Activated T-helper 1 cell treated with anti-CD3 and anti-CD28 coated beads, Interleukin-12 subunit alpha, Interleukin-12 subunit beta, Interleukin-2, Interleukin-4 antibody, amounts not matched to agents 30 ng/mL and 10 ng/mL and 1 ng/mL, durations not matched to agents 14 hours and 24 hours and 36 hours (primary cell): ENCODE results near the gene SLC11A1. TPM values are rescaled to one million over a fixed set of nuclear protein-coding genes. Genes with fewer than 3 reads are reported as not detected.

Experiments used
- DNase-seq: peaks from one replicate; pipeline ENCODE4 v3.0.0; 2021; ENCODE audit warnings: low spot score
- H3K27ac Mint-ChIP-seq: one replicate; pipeline ENCODE4 v1.8.0; 2021; ENCODE audit warnings: mild to moderate bottlenecking, mixed read lengths
- H3K27me3 Mint-ChIP-seq: one replicate; pipeline ENCODE4 v1.8.0; 2022; ENCODE audit warnings: mild to moderate bottlenecking, moderate library complexity, mixed read lengths; ENCODE audit not compliant: insufficient read depth
- H3K36me3 Mint-ChIP-seq: one replicate; pipeline ENCODE4 v1.8.0; 2021; ENCODE audit warnings: low read depth, mixed read lengths
- H3K4me1 Mint-ChIP-seq: one replicate; pipeline ENCODE4 v1.8.0; 2021; ENCODE audit warnings: low read depth, mixed read lengths
- H3K4me3 Mint-ChIP-seq: one replicate; pipeline ENCODE4 v1.8.0; 2021; ENCODE audit warnings: mild to moderate bottlenecking, moderate library complexity, mixed read lengths
- H3K9me3 Mint-ChIP-seq: one replicate; pipeline ENCODE4 v1.8.0; 2021; ENCODE audit warnings: mixed read lengths
- intact Hi-C: fragments of 100-400 bp; cut with micrococcal nuclease; formaldehyde crosslinking; loops from one replicate; pipeline ENCODE4 v1.15.1; 2024
- total RNA-seq: library from RNA; stranded (reverse); gene quantifications from 2 replicates; pipeline ENCODE4 v1.2.3, GENCODE V29; 2022

SLC11A1 gene
- total RNA-seq, 1 donor from 2014 or later, result 0.05 TPM

DNA sequence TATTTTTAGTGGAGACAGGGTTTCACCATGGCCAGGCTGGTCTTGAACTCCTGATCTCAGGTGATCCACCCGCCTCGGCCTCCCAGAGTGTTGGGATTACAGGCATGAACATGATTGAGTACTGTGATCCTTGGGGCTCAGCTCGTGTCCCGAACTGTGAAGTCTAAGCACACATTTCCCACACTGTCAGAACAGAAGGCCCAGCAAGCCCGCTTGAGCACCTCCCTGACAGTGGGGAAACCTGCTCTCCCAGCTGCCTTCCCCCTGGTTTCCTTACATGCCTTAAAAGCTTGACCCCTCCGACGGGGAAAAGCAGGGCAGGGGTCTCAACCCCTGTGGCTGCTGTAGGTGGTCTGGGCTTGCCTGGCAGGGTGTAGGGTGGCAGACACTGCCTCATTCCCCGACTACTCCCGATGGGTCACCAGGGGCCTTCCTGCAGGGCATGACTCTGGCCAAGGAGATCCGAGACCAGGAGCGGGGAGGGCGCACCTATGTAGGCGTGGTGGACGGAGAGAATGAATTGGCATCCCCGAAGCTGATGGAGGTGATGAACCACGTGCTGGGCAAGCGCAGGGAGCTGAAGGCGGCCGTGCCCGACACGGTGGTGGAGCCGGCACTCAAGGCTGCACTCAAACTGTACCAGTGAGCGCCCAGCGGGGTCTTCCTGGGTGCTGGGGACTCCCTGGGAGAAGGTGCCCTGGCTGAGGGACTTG lies 46.9 kb downstream of the SLC11A1 start:
- Mint-ChIP-seq H3K4me3 (no peak overlapping the region), H3K27me3 (peaks cover 3% of the 10 kb centered on the region), H3K4me1 (no peaks in the 10 kb centered on the region), H3K27ac (no peak overlapping the region), H3K9me3 (no peaks in the 10 kb centered on the region), H3K36me3 (no peaks in the 10 kb centered on the region)
- DNase-seq, result no peak
- intact Hi-C loops, result no loop called here

GRCh38 chr2:218429911-218430692 lies 48.0 kb downstream of the SLC11A1 start:
- Mint-ChIP-seq H3K4me1 (no peaks in the 10 kb centered on the region), H3K27ac (no peak overlapping the region), H3K9me3 (no peaks in the 10 kb centered on the region), H3K4me3 (no peak overlapping the region), H3K27me3 (peaks cover 3% of the 10 kb centered on the region), H3K36me3 (no peaks in the 10 kb centered on the region)
- DNase-seq, result no peak
- intact Hi-C loops, result no loop called here

GRCh38 chr2:218430721-218431120 lies 48.6 kb downstream of the SLC11A1 start:
- no peak for DNase-seq
- H3K4me1 Mint-ChIP-seq, result no peaks in the 10 kb centered on the region
- intact Hi-C loops, result no loop called here
- no peaks in the 10 kb centered on the region for H3K9me3 Mint-ChIP-seq
- H3K27ac Mint-ChIP-seq, result no peak overlapping the region
- no peaks in the 10 kb centered on the region for H3K36me3 Mint-ChIP-seq
- peaks cover 3% of the 10 kb centered on the region for H3K27me3 Mint-ChIP-seq
- no peak overlapping the region for H3K4me3 Mint-ChIP-seq

GRCh38 chr2:218431878-218432277 lies 49.8 kb downstream of the SLC11A1 start:
- intact Hi-C loops, result no loop called here
- H3K4me1 Mint-ChIP-seq, result no peaks in the 10 kb centered on the region
- H3K27ac Mint-ChIP-seq, result no peak overlapping the region
- H3K9me3 Mint-ChIP-seq, result no peaks in the 10 kb centered on the region
- no peak for DNase-seq
- no peaks in the 10 kb centered on the region for H3K36me3 Mint-ChIP-seq
- peaks cover 3% of the 10 kb centered on the region for H3K27me3 Mint-ChIP-seq
- H3K4me3 Mint-ChIP-seq, result no peak overlapping the region

- no peak for DNase-seq
- H3K27me3 Mint-ChIP-seq, result no peaks in the 10 kb centered on the region
- intact Hi-C loops, result no loop called here
- no peak overlapping the region for H3K4me3 Mint-ChIP-seq
- H3K36me3 Mint-ChIP-seq, result no peaks in the 10 kb centered on the region
- no peaks in the 10 kb centered on the region for H3K9me3 Mint-ChIP-seq
- H3K27ac Mint-ChIP-seq, result no peak overlapping the region
- no peaks in the 10 kb centered on the region for H3K4me1 Mint-ChIP-seq
Observed at GRCh38 chr2:218432676-218433365, 50.7 kb downstream of the SLC11A1 start.

DNA sequence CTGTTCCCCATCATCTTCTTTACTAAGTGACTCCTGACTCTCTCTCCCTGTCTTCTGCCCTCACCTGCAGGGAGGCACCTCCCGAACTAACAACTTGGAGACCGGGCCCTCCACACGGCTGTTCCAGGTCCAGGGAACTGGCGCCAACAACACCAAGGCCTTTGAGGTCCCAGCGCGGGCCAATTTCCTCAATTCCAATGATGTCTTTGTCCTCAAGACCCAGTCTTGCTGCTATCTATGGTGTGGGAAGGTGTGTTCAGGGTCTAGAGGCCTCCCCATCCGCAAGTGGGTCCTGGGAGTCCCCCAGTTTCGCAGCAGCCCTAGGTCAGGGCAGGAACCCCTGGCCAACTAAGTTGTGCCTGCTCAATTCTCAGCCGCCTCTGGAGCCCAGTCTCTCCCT lies 52.4 kb downstream of the SLC11A1 start:
- Mint-ChIP-seq H3K27ac (no peak overlapping the region), H3K36me3 (no peaks in the 10 kb centered on the region), H3K9me3 (no peaks in the 10 kb centered on the region), H3K4me3 (no peak overlapping the region), H3K4me1 (no peaks in the 10 kb centered on the region), H3K27me3 (no peaks in the 10 kb centered on the region)
- intact Hi-C loops, result no loop called here
- no peak for DNase-seq

- H3K9me3 Mint-ChIP-seq, result no peaks in the 10 kb centered on the region
- H3K27me3 Mint-ChIP-seq, result no peaks in the 10 kb centered on the region
- intact Hi-C loops, result no loop called here
- H3K4me1 Mint-ChIP-seq, result no peaks in the 10 kb centered on the region
- H3K36me3 Mint-ChIP-seq, result no peaks in the 10 kb centered on the region
- H3K27ac Mint-ChIP-seq, result no peak overlapping the region
- no peak for DNase-seq
- H3K4me3 Mint-ChIP-seq, result no peak overlapping the region
Observed at GRCh38 chr2:218435003-218435982, 53.2 kb downstream of the SLC11A1 start.

- no peak overlapping the region for H3K27ac Mint-ChIP-seq
- H3K4me1 Mint-ChIP-seq, result no peaks in the 10 kb centered on the region
- no peaks in the 10 kb centered on the region for H3K9me3 Mint-ChIP-seq
- intact Hi-C loops, result no loop called here
- H3K4me3 Mint-ChIP-seq, result no peak overlapping the region
- no peaks in the 10 kb centered on the region for H3K36me3 Mint-ChIP-seq
- H3K27me3 Mint-ChIP-seq, result no peaks in the 10 kb centered on the region
- DNase-seq, result no peak
Observed at GRCh38 chr2:218436992-218437391, 54.9 kb downstream of the SLC11A1 start.

DNA sequence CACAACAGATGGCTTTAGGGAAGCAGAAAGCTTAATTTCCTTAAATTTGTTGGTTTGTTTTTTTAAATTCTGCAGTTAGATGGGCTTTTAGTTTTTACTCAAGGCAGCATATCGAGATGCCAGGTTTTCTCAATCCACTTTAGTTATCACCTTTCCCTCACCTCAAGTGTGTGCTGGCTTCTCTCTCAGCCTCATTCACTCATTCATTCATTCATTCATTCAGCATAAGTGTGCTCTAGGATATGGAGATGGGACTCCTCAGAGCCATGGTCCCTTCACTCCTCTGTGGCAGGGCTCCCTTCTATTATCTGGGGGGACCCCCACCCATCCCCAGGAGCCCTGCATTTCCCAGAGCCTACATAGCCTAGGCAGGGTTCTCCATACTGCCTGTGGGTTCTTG lies 55.9 kb downstream of the SLC11A1 start:
- intact Hi-C loops, result no loop called here
- Mint-ChIP-seq H3K4me3 (no peak overlapping the region), H3K27me3 (no peaks in the 10 kb centered on the region), H3K9me3 (no peaks in the 10 kb centered on the region), H3K27ac (peak overlapping the region; percentile 46), H3K36me3 (no peaks in the 10 kb centered on the region), H3K4me1 (no peaks in the 10 kb centered on the region)
- DNase-seq, result no peak

DNA sequence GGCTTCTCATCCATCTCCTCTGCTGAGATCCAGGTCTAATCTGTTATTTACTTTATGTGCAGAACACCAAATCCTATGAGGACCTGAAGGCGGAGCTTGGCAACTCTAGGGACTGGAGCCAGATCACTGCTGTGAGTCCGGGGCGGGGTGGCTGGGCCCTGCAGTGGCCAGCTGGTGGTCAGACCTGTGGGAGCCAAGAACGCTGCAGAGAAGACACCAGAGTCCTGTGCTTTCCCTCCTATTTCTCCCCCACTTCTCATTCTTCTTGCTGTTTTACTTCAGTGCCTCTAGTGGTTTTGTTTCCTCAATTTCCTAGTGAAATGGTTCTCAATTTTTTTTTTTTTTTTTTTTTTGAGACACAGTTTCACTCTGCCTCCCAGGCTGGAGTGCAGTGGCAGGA lies 56.5 kb downstream of the SLC11A1 start:
- Mint-ChIP-seq H3K4me1 (no peaks in the 10 kb centered on the region), H3K9me3 (no peaks in the 10 kb centered on the region), H3K36me3 (no peaks in the 10 kb centered on the region), H3K4me3 (no peak overlapping the region), H3K27me3 (no peaks in the 10 kb centered on the region), H3K27ac (no peak overlapping the region)
- DNase-seq, result no peak
- intact Hi-C loops, result no loop called here

- intact Hi-C loops, result no loop called here
- no peaks in the 10 kb centered on the region for H3K27me3 Mint-ChIP-seq
- H3K27ac Mint-ChIP-seq, result no peak overlapping the region
- no peak overlapping the region for H3K4me3 Mint-ChIP-seq
- peaks cover 18% of the 10 kb centered on the region for H3K36me3 Mint-ChIP-seq
- peaks cover 5% of the 10 kb centered on the region for H3K4me1 Mint-ChIP-seq
- no peaks in the 10 kb centered on the region for H3K9me3 Mint-ChIP-seq
- DNase-seq, result no peak
Observed at GRCh38 chr2:218444692-218445357, 62.8 kb downstream of the SLC11A1 start.

DNA sequence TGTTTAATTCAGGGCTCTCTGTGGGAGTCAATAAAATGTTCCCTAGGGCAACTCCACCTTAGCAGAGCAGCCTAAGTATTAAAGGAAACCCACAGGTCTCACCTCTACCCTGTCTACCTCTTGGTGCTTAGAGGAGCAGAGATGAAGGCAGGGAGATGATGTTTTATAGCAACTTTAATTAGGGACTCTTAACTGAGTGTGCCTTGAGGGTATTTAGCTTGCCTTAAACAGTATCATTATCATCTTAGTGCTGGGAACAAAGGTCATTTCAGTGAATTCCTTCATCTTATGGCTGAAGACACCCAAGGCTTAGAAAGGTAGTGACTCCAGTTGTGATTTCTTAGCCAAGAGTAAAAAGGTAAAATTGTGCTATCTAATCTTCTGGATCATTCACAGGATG lies 63.5 kb downstream of the SLC11A1 start:
- H3K27ac Mint-ChIP-seq, result no peak overlapping the region
- H3K27me3 Mint-ChIP-seq, result no peaks in the 10 kb centered on the region
- peaks cover 13% of the 10 kb centered on the region for H3K4me1 Mint-ChIP-seq
- H3K4me3 Mint-ChIP-seq, result no peak overlapping the region
- peaks cover 24% of the 10 kb centered on the region for H3K36me3 Mint-ChIP-seq
- DNase-seq, result no peak
- intact Hi-C loops, result no loop called here
- no peaks in the 10 kb centered on the region for H3K9me3 Mint-ChIP-seq
